GM19099 (cell line): ENCODE measurements around the gene BMP10.

Experiments used
- POLR2A ChIP-seq: IDR thresholded peaks from 3 replicates; pipeline ENCODE4 v1.6.1; 2011; ENCODE audit warnings: low read depth; ENCODE audit not compliant: insufficient read length; ENCODE audit errors: extremely low read depth

BMP10 gene

DNA sequence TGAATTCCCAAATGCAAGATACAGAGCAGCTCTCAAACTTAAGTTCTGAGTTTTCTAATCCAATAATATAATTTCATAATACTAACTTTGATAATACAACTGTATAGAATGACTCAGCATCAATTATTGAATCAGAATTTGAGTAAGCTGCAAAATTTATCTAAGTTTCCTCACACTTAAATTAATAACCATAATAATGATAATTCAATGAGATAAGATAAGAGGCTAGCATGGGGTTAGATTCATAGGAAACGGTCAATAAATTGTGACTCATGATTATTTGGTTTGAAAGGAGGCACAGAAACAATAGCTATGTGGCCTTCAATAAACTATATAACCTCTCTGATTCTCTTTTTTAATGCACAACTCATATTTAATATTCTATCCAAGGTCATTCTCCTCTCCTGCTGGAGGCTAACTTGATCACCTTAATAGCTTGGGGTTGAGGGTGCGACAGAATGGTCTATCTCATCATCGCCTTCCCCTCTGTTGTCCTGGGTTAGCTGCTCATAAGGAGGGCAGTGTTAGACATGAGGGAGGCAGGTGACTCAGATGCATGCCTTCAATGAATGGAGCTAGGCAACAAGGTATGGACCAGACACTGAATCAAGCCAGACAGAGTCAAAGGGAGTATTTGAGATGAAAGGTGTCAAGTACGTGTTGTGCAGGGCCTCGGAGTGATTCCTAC is 36.2 kb upstream of the BMP10 start:
- TF ChIP-seq POLR2A, result no peak

GRCh38 chr2:68906716-68907115 is 35.5 kb upstream of the BMP10 start:
- TF ChIP-seq POLR2A, result no peak

DNA sequence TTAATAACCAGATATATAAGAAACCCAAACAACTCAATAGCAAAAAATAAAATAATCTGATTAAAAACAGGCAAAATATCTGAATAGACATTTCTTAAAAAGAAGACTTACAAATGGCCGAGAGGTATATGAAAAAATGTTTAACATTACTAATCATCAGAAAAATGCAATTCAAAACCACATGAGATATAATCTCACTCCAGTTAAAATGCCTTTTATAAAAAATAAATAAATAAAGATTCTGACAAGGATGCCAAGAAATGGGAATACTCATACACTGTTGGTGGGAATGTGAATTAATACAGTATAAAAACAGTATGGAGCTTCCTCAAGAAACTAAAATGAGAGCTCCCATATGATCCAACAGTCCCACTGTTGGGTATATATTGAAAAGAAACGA is 33.9 kb upstream of the BMP10 start:
- no peak for TF ChIP-seq POLR2A

DNA sequence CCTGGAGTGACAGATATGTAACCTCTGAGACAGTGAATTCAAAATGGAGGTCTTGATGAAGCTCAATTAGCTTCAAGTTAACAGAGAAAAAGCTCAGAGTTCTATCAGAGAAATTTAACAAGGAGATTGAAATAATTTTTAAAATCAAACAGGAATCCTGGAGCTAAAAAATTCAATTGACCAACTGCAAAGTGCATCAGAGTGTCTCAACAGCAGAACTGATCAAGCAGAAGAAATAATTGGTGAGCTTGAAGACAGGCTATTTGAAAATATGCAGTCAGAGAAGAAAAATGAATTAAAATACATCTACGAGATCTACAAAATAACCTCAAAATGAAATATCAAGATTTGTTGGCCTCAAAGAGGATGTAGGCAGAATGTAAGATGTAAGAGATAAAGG is 30.4 kb upstream of the BMP10 start:
- no peak for TF ChIP-seq POLR2A

GRCh38 chr2:68901199-68901514 is 30.0 kb upstream of the BMP10 start:
- no peak for TF ChIP-seq POLR2A

GRCh38 chr2:68900496-68901198 is 29.4 kb upstream of the BMP10 start:
- no peak for TF ChIP-seq POLR2A

DNA sequence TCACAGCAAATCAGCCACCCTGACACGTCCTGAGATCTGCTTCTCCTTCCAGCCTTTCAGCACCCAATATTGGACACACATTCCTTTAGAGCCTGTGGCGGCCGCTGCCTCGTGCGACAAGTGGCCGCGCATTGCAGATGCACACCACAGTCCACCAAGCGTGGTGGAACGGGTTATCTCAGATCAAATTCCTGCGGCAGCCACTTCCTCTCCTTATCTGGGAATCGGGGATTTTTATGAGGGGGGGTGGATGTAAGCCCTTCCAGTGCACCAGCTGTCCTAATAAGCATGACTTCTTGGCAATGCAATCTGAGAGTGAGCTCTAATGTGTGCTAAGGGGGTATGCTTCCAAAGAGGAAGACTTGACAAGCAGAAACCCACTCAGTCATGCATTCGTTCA is 18.3 kb upstream of the BMP10 start:
- TF ChIP-seq POLR2A, result no peak

DNA sequence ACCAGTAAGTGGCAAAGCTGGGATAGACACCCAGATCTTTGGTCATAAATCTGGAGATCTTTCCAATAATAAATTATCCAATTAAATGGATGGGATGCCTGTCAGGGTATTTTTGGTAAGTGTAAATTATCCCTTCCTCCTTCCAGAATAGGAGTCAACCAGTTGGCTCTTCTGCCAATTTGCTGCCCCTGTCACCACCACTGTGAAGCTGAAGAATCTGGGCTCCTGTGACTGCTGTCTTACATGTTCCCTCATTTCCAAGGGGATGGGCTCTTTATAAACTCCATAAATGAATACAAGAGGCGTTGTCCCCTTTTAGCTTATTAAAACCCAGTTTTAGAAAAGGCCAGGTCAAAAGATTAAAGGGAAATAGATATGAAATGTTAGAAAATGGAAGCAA is 17.8 kb upstream of the BMP10 start:
- no peak for TF ChIP-seq POLR2A

GRCh38 chr2:68888038-68888704 is 17.0 kb upstream of the BMP10 start:
- TF ChIP-seq POLR2A, result no peak

- TF ChIP-seq POLR2A, result no peak
Measured at GRCh38 chr2:68885811-68886075, 14.5 kb upstream of the BMP10 start.

GRCh38 chr2:68885074-68885810 is 14.0 kb upstream of the BMP10 start:
- no peak for TF ChIP-seq POLR2A

GRCh38 chr2:68880213-68880612 is 9.0 kb upstream of the BMP10 start:
- TF ChIP-seq POLR2A, result no peak

- no peak for TF ChIP-seq POLR2A
Measured at GRCh38 chr2:68879296-68879695, 8.1 kb upstream of the BMP10 start.

- TF ChIP-seq POLR2A, result no peak
Measured at GRCh38 chr2:68878753-68879152, 7.6 kb upstream of the BMP10 start.

DNA sequence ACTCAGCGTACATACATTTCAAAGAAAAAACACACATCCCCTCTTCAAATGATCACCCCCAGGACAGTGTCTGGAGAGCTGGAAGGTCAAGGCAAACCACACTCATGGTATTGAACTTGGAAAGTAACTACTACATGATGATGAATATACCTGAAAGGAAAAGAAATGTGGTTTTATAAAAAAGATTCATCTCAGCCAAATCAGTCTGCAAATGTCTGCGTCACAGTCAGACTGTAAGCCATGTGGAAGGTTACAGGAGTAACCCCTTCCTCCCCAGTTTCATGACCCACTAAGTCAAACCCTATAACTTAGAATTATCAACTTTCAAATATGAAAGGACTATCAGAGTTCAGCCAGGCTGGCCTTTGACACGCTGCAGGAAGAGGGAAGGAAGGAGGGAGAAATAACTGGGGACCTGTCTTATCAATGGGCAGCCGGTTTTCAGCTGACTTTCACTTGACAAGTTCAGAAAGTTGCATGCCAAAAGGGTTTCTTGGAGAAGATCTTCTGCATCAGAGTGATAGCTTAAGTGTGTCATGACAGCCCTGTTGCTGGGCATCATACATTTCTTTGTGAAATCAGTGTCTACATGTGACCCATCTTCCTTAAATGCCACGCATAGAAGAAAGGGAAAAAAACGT is 7.0 kb upstream of the BMP10 start:
- TF ChIP-seq POLR2A, result no peak

- TF ChIP-seq POLR2A, result no peak
Measured at GRCh38 chr2:68877079-68877772, 6.0 kb upstream of the BMP10 start.

- TF ChIP-seq POLR2A, result no peak
Measured at GRCh38 chr2:68870215-68870614, 982 bp downstream of the BMP10 start.
